Measurements from ENCODE around the gene C14orf180.

Gene C14orf180

GRCh38 chr14:104596451-104596918 lies 16.9 kb downstream of the C14orf180 start:
- Histone ChIP-seq H3K36me3 (ENCODE audit: insufficient read depth, low read length) (no peaks in the 10 kb centered on the region), H3K4me3 (ENCODE audit: low read depth, low read length) (no peak overlapping the region), H3K79me2 (ENCODE audit: control insufficient read depth, insufficient read depth, low read length, unreplicated experiment) (no peaks in the 10 kb centered on the region), H3K27ac (ENCODE audit: low read depth, low read length) (no peak overlapping the region), H2AFZ (ENCODE audit: low read length, unreplicated experiment) (no peak overlapping the region), H3K4me1 (ENCODE audit: control insufficient read depth, insufficient read depth, low read length, unreplicated experiment) (no peaks in the 10 kb centered on the region), H3K27me3 (ENCODE audit: insufficient read depth, low read length) (peaks cover 7% of the 10 kb centered on the region)

DNA sequence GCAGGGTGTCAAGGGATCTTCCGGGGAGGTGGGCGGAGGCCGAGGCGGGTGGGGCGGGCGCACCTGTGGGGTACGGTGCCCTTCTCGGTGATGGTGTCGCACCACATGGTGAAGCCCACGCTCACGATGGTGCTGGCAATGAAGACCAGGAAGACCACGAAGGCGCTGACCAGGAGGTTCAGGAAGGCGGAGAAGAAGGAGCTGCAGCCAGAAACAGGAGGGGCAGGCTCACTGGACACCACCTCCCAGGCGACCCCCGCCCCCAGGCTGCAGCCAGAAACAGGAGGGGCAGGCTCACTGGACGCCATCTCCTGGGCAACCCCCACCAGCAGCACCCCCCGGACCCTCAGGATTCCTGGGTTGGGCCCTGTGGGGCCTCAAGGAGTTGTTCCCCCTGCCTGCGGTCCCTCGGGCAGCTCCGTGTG lies 17.4 kb downstream of the C14orf180 start:
- Histone ChIP-seq H3K27me3 (ENCODE audit: insufficient read depth, low read length) (peaks cover 7% of the 10 kb centered on the region), H3K27ac (ENCODE audit: low read depth, low read length) (no peak overlapping the region), H3K4me3 (ENCODE audit: low read depth, low read length) (no peak overlapping the region), H2AFZ (ENCODE audit: low read length, unreplicated experiment) (no peak overlapping the region), H3K36me3 (ENCODE audit: insufficient read depth, low read length) (no peaks in the 10 kb centered on the region), H3K79me2 (ENCODE audit: control insufficient read depth, insufficient read depth, low read length, unreplicated experiment) (no peaks in the 10 kb centered on the region), H3K4me1 (ENCODE audit: control insufficient read depth, insufficient read depth, low read length, unreplicated experiment) (no peaks in the 10 kb centered on the region)

DNA sequence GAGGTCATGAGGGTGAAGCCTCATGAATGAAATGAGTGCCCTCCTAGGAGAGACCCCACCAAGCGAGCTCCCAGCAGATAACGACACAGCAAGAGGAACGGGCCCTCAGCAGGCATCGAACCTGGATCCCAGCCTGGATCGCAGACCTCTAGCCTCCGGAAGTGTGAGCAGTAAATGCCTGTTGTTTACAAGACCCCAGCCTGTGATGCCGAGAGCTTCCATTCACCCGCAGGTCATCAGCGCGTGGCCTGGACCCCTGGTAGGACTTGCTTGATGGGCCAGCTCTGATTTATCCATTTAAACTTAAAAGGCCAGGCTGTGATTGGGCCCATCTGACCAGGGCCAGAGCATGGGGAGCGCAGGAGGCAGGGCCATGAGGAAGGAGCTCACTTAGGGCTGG lies 18.0 kb downstream of the C14orf180 start:
- no peak overlapping the region for H2AFZ ChIP-seq (ENCODE audit: low read length, unreplicated experiment)
- no peaks in the 10 kb centered on the region for H3K4me1 ChIP-seq (ENCODE audit: control insufficient read depth, insufficient read depth, low read length, unreplicated experiment)
- H3K36me3 ChIP-seq (ENCODE audit: insufficient read depth, low read length): no peaks in the 10 kb centered on the region
- no peak overlapping the region for H3K4me3 ChIP-seq (ENCODE audit: low read depth, low read length)
- peaks cover 7% of the 10 kb centered on the region for H3K27me3 ChIP-seq (ENCODE audit: insufficient read depth, low read length)
- H3K79me2 ChIP-seq (ENCODE audit: control insufficient read depth, insufficient read depth, low read length, unreplicated experiment): no peaks in the 10 kb centered on the region
- no peak overlapping the region for H3K27ac ChIP-seq (ENCODE audit: low read depth, low read length)

- Histone ChIP-seq H3K4me1 (ENCODE audit: control insufficient read depth, insufficient read depth, low read length, unreplicated experiment) (no peaks in the 10 kb centered on the region), H3K27me3 (ENCODE audit: insufficient read depth, low read length) (peaks cover 7% of the 10 kb centered on the region), H3K27ac (ENCODE audit: low read depth, low read length) (no peak overlapping the region), H3K36me3 (ENCODE audit: insufficient read depth, low read length) (no peaks in the 10 kb centered on the region), H3K79me2 (ENCODE audit: control insufficient read depth, insufficient read depth, low read length, unreplicated experiment) (no peaks in the 10 kb centered on the region), H3K4me3 (ENCODE audit: low read depth, low read length) (no peak overlapping the region), H2AFZ (ENCODE audit: low read length, unreplicated experiment) (no peak overlapping the region)
These were observed 18.7 kb downstream of the C14orf180 start for GRCh38 chr14:104598039-104598909.

- Histone ChIP-seq H3K79me2 (ENCODE audit: control insufficient read depth, insufficient read depth, low read length, unreplicated experiment) (no peaks in the 10 kb centered on the region), H2AFZ (ENCODE audit: low read length, unreplicated experiment) (no peak overlapping the region), H3K4me3 (ENCODE audit: low read depth, low read length) (no peak overlapping the region), H3K27me3 (ENCODE audit: insufficient read depth, low read length) (peaks cover 11% of the 10 kb centered on the region), H3K36me3 (ENCODE audit: insufficient read depth, low read length) (no peaks in the 10 kb centered on the region), H3K4me1 (ENCODE audit: control insufficient read depth, insufficient read depth, low read length, unreplicated experiment) (no peaks in the 10 kb centered on the region), H3K27ac (ENCODE audit: low read depth, low read length) (no peak overlapping the region)
These were observed 19.3 kb downstream of the C14orf180 start for GRCh38 chr14:104598910-104599273.

- Histone ChIP-seq H3K4me3 (ENCODE audit: low read depth, low read length) (no peak overlapping the region), H3K27me3 (ENCODE audit: insufficient read depth, low read length) (peaks cover 16% of the 10 kb centered on the region), H3K79me2 (ENCODE audit: control insufficient read depth, insufficient read depth, low read length, unreplicated experiment) (no peaks in the 10 kb centered on the region), H2AFZ (ENCODE audit: low read length, unreplicated experiment) (no peak overlapping the region), H3K27ac (ENCODE audit: low read depth, low read length) (no peak overlapping the region), H3K4me1 (ENCODE audit: control insufficient read depth, insufficient read depth, low read length, unreplicated experiment) (no peaks in the 10 kb centered on the region), H3K36me3 (ENCODE audit: insufficient read depth, low read length) (no peaks in the 10 kb centered on the region)
These were observed 19.9 kb downstream of the C14orf180 start for GRCh38 chr14:104599446-104599845.

GRCh38 chr14:104600141-104600643 lies 20.6 kb downstream of the C14orf180 start:
- peaks cover 22% of the 10 kb centered on the region for H3K27me3 ChIP-seq (ENCODE audit: insufficient read depth, low read length)
- H3K4me3 ChIP-seq (ENCODE audit: low read depth, low read length): no peak overlapping the region
- H3K27ac ChIP-seq (ENCODE audit: low read depth, low read length): no peak overlapping the region
- no peaks in the 10 kb centered on the region for H3K36me3 ChIP-seq (ENCODE audit: insufficient read depth, low read length)
- H3K4me1 ChIP-seq (ENCODE audit: control insufficient read depth, insufficient read depth, low read length, unreplicated experiment): no peaks in the 10 kb centered on the region
- no peak overlapping the region for H2AFZ ChIP-seq (ENCODE audit: low read length, unreplicated experiment)
- no peaks in the 10 kb centered on the region for H3K79me2 ChIP-seq (ENCODE audit: control insufficient read depth, insufficient read depth, low read length, unreplicated experiment)

DNA sequence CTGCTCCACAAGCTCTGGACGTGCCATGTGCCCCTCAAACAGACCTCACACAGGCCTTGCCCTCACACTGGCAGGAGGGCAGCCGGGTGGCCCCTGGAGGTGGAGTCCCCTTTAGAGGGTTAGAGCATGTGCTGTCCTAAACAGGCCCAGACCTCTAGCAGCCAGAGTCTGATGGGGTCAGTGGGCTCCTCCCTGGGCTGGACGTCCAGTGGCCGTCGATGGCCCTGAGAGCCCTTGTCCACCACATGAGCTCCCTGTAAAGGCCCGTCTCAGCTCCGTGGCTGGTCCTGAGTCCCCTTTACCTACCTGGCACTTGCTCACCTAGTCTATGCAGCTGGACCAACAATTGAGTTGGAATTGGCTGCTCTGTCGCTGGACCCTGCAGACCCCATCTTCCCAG lies 21.2 kb downstream of the C14orf180 start:
- H3K79me2 ChIP-seq (ENCODE audit: control insufficient read depth, insufficient read depth, low read length, unreplicated experiment): no peaks in the 10 kb centered on the region
- H2AFZ ChIP-seq (ENCODE audit: low read length, unreplicated experiment): no peak overlapping the region
- H3K4me3 ChIP-seq (ENCODE audit: low read depth, low read length): no peak overlapping the region
- no peaks in the 10 kb centered on the region for H3K4me1 ChIP-seq (ENCODE audit: control insufficient read depth, insufficient read depth, low read length, unreplicated experiment)
- H3K27ac ChIP-seq (ENCODE audit: low read depth, low read length): no peak overlapping the region
- H3K36me3 ChIP-seq (ENCODE audit: insufficient read depth, low read length): no peaks in the 10 kb centered on the region
- peaks cover 28% of the 10 kb centered on the region for H3K27me3 ChIP-seq (ENCODE audit: insufficient read depth, low read length)

DNA sequence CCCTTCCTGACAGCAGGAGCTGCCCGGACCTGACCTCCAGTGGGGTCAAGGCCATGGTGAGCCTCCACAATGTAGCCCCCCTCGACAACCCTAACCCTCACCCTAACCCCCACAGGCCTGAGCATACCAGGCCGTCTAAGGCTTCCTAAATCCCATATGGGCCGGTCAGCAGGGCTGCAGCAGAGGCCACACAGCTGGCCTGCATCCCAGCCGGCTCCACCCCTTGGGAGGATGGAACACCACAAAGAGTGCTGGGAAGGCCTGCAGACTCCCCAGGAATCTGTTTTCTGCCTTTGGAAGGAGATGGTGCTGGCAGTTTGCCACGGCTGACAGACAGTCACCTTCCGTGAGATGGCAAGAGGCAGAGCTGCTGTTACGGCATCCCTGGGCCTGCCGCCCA lies 22.2 kb downstream of the C14orf180 start:
- Histone ChIP-seq H3K36me3 (ENCODE audit: insufficient read depth, low read length) (no peaks in the 10 kb centered on the region), H3K27me3 (ENCODE audit: insufficient read depth, low read length) (peaks cover 35% of the 10 kb centered on the region), H3K4me1 (ENCODE audit: control insufficient read depth, insufficient read depth, low read length, unreplicated experiment) (no peaks in the 10 kb centered on the region), H2AFZ (ENCODE audit: low read length, unreplicated experiment) (no peak overlapping the region), H3K4me3 (ENCODE audit: low read depth, low read length) (no peak overlapping the region), H3K79me2 (ENCODE audit: control insufficient read depth, insufficient read depth, low read length, unreplicated experiment) (no peaks in the 10 kb centered on the region), H3K27ac (ENCODE audit: low read depth, low read length) (no peak overlapping the region)

DNA sequence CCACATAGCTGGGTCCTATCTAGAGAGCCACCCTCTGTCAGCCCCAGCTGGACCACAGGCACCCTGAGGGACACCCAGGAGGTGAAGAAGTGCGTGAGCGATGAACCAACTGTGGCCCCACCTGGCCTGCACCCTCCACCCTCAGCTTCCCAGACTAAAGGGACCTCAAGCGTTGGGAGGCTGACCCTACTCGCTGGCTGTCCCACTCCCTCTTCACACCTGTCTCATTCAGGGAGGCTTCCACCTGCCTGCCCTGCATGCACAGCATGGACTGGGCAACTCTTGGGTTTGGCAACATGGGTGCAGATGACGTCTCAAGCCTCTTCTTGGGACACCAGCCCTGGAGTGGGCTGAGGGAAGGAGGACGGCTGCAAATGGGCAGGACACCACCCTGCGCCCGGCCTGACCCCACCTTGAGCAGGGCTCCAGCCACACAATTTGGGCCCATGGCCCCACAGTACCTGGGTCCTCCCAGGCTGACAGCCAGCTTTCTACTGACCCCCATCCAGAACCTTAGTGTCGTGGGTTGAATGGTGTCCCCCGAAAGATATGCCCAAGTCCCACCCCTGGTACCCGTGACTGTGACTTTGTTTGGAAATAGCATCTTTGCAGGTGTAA lies 22.9 kb downstream of the C14orf180 start:
- peaks cover 41% of the 10 kb centered on the region for H3K27me3 ChIP-seq (ENCODE audit: insufficient read depth, low read length)
- H3K36me3 ChIP-seq (ENCODE audit: insufficient read depth, low read length): no peaks in the 10 kb centered on the region
- H3K4me3 ChIP-seq (ENCODE audit: low read depth, low read length): no peak overlapping the region
- no peaks in the 10 kb centered on the region for H3K4me1 ChIP-seq (ENCODE audit: control insufficient read depth, insufficient read depth, low read length, unreplicated experiment)
- H2AFZ ChIP-seq (ENCODE audit: low read length, unreplicated experiment): no peak overlapping the region
- H3K27ac ChIP-seq (ENCODE audit: low read depth, low read length): no peak overlapping the region
- no peaks in the 10 kb centered on the region for H3K79me2 ChIP-seq (ENCODE audit: control insufficient read depth, insufficient read depth, low read length, unreplicated experiment)

- Histone ChIP-seq H3K4me3 (ENCODE audit: low read depth, low read length) (no peak overlapping the region), H3K27me3 (ENCODE audit: insufficient read depth, low read length) (peaks cover 46% of the 10 kb centered on the region), H3K27ac (ENCODE audit: low read depth, low read length) (no peak overlapping the region), H3K79me2 (ENCODE audit: control insufficient read depth, insufficient read depth, low read length, unreplicated experiment) (no peaks in the 10 kb centered on the region), H3K4me1 (ENCODE audit: control insufficient read depth, insufficient read depth, low read length, unreplicated experiment) (no peaks in the 10 kb centered on the region), H2AFZ (ENCODE audit: low read length, unreplicated experiment) (no peak overlapping the region), H3K36me3 (ENCODE audit: insufficient read depth, low read length) (no peaks in the 10 kb centered on the region)
These were observed 23.4 kb downstream of the C14orf180 start for GRCh38 chr14:104602933-104603325.

All from ACC112 (cell line).